GM04504 (cell line): ENCODE measurements around the gene ZNFX1.
"Not testable (repeated sequence)": the region's sequence is repeated elsewhere in the genome, so short reads cannot be mapped to it uniquely, and the experiment has no call there.

Experiments used
- DNase-seq: peaks from one replicate; pipeline ENCODE4 v3.0.0-alpha.2; 2012; ENCODE audit warnings: low read depth

Gene ZNFX1

DNA sequence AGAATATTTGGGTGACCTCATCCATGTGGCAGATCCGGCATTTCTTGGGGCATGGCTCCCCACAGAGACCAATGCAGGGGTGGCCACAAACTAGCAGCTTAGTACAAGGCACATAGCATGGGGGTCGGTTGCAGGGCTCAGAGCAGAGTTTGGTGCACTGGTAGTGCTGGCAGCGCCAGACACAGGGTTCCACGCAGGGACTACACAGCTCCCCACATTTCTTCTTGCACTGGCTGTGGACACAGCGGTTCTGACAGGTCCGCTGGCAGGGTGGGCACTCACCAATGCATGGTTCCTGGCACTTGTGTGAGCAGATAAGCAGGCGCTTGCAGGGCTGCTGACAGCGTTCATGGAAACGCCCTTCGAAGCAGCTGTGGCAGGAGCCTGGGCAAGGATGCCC lies 29.6 kb downstream of the ZNFX1 start:
- no peak for DNase-seq

GRCh38 chr20:49247792-49248191 lies 30.1 kb downstream of the ZNFX1 start:
- no peak for DNase-seq

DNA sequence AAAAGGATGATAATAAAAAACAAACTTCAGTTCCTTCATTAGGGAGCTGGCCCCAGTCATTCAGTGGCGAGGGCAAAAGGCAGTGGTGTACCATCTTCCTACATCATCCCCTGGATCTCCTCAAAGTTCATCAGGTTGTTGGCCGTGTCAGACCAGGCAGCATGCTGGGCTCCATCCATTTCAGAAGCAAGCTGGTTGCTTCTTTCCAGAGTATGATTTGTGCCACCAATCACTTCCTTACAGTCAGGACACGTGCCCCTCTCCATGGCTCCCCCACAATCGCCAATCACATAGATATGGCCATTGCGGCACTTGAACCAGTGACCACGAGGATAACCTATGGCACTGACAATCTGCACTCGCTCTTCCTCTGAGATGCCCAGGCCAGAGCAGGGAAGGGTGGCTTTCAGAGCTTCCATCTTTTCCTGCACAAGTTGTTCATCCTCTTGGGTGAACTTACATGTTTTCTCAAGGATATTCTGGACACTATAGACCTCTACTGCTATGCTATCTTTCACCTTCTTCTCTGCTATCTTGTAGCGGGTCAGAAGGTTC lies 30.6 kb downstream of the ZNFX1 start:
- DNase-seq, result no peak

DNA sequence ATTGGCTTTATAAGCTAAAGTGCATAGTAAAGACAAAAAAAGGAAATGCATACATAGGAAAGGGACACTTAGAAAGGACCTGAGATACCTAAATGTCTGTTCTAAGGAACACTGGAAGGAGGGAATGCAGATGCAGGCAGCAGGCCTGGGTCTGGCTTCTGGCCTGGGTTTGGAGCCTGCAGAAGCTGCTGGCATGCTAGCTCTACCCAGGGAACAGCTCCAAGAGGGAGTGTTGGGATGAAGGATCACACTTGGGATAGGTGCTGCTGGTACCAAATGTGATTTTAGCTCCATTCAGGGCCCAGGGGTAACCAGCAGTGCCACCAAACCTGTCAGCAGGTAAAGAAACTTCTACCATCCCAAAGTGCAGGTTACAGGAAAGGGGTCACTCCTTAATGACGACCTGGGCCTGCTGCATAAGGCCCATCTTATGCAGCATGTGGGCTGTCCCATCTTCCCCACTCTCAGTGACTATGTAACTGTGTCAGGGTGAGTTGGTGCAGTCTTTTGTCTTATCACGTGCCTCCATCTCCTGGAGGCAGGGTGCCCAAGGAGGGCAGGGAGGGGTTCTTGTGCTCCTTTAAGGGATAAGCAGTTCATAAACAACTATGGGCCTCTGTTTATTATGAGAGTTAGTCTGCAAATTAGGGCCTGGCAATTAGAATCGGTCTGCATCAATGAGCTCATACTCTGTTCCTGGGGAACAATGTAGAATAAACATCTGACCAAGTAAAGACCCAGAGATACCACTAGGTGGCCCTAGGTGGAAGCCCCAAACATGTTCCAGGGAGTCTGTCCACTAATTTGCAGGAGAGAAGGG lies 31.7 kb downstream of the ZNFX1 start:
- no peak for DNase-seq

DNA sequence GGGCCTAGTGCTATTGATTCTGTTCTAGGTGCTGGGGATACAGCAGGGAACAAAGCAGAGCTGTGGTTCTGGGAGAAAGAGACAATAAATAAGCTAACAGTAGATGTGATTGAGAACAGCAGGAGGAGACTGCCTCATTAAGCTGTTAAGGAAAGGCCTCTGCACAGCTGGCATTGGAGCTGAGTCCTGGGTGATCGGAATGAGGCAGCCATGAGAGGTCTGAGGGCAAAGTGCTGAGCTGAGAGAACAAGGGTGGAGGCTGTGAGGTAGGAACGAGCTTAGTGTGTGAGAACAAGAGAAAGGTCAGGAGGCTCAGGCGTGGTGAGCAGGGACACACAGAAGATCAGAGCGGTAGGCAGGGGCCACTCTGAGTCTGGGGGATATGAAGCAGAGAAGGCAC lies 40.3 kb downstream of the ZNFX1 start:
- no peak for DNase-seq

GRCh38 chr20:49236301-49236700 lies 41.6 kb downstream of the ZNFX1 start:
- DNase-seq, result no peak

GRCh38 chr20:49234831-49235230 lies 43.0 kb downstream of the ZNFX1 start:
- no peak for DNase-seq

DNA sequence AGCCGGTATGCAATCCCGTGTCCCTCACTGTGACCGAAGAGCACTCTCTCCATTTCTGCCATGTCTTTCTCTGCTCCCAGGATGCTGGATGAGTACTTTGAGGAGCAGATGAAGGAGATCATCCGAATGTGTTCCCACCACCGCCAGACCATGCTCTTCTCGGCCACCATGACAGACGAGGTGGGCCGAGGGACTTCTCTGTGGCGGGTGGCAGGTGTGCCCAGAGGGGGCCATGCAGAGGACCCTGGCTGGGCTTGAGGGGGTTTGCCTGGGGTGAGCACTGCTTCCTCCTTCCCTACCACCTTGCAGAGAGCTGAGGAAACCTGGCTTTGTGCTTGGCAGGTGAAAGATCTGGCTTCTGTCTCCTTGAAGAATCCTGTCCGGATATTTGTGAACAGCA lies 44.6 kb downstream of the ZNFX1 start:
- no peak for DNase-seq

DNA sequence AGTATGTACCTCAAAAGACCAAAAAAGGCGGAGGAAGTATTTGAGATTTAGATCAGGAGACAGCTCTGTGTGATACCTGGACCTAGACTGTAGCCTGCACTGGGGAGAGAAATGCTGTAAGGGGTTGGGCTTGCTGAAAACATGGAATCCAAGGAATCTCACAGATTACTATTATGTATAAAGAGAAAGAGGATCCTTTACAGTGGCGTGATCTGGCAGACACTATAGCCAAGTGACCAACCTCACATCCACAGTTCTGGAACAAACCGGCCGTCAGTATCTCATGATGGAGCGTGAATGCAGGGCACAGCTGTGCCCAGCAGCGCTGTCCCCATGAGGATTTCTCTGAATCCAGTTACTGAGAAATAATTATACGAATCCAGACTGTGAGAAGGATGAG lies 46.4 kb downstream of the ZNFX1 start:
- no peak for DNase-seq

DNA sequence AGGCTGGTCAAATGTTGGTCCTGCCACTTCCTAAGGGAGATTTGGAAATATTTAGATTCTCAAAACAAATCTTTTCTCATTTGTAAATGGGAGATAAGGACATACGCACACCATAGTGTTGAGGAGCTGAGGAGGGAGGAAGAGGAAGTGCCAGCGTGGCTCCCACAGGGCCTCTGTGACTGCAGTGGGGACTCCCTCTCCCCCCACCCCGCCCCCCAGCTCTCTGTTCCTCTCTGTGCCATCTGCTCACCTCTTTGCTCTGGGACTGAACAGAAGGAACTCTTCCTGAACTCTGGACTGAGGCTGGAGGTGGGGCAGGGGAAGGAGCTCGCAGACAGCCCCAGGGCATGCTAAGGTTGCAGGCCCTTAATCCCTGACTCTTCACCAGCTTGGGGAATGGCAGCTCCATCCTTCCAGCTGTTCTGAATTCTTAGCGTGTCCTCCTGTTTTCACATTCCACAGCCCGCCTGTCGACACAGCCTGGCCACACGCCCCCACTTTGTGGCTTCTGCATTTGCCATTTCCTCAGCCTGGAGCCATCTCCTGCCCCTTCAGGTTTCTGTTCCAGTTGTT lies 47.2 kb downstream of the ZNFX1 start:
- DNase-seq, result no peak

DNA sequence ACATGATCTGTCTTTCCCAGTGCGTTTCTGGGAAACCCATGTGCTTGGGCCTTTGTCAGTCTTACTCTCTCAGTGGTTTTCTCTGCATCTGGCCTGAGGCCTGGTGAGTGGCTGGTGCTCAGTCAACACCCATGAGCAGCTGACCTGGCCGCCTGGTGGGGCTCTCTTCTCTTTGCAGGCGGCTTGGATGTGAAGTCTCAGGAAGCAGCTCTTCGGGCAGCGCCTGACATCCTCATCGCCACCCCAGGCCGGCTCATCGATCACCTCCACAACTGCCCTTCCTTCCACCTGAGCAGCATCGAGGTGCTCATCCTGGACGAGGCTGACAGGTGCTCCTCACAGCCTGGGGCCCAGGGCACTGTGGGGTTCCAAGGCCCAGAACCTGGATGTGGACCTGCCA lies 47.8 kb downstream of the ZNFX1 start:
- no peak for DNase-seq

DNA sequence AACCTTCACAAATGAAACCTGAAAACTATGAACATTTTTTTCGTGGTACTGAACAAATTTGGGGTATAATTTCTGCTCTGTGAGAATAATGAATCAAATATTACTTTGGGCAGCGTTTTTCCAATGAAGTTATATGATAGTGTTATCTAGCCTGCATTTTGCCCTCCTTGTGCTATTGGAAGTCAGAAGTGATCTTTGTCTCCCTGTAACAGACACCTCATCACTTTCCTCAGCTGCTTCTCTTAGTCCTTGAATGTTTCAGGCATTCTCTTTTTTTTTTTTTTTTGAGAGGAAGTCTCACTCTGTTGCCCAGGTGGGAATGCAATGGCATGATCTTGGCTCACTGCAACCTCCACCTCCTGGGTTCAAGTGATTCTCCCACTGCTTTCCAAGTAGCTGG lies 48.5 kb downstream of the ZNFX1 start:
- DNase-seq, result no peak

GRCh38 chr20:49228676-49229075 lies 49.2 kb downstream of the ZNFX1 start:
- no peak for DNase-seq

DNA sequence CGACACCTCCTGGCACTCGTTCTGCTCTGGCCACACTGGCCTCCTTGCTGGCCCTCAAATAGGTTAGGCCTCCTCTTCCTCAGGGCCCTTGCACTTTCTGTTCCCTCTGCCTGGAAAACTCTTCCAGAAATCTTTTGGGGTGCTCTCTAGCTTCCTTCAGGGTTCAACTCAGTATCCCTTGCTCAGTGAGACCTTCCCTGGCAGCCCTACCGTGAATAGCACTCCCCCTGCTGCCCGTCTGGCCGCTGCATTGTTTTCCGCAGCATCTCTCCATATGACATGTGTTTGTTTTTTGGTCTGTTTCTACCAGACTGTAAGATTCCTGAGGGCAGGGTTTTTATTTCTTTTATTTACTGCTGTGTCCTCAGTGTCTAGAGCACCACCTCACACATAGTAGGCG lies 52.0 kb downstream of the ZNFX1 start:
- DNase-seq, result no peak

DNA sequence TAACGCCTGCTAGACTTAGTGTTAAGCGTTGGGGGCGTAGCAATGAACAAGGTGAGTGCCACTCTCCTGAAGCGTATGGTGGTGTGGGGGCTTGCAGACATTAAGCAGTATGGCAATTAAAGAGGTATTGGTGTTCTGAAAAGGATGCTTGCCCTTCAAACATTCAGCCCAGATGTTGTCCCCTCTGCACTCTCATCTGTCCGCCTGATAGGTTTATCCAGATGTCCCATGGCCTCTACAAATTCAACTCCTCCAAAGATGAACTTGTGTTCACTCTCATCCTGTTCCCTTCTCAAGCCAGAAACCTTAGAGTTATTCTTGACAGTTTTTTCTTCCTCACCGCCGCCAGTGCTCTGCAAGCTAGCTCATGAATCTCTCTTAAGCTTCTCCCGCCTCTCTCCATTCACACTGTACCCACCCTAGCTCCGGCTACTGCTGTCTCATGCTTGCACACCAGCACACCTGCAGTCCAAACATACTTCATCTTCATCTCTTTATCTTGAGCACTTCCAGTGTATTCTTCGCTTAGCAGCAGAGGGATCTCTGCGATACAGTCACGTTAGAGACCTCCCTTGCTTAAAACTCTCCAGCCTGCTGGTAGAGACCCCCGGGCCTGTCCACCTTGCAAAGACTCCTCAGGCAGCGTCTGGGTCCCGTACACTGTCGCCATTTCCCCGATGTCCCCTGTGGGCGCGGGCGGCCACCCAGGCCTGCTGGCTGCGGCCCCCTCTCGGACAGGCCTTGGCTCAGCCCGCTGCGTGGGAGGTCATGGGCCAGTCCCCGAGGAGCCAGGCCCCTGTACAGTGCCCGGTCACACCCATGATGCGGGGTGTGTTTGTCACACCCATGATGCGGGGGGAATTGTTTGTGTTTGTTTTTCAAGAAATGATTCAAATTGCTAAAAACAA lies 57.7 kb downstream of the ZNFX1 start:
- no peak for DNase-seq

- DNase-seq, result peak; percentile 96
Measured at GRCh38 chr20:49219091-49219923, 58.5 kb downstream of the ZNFX1 start, which contains the start of gene DDX27. TSS of gene DDX27 (plus strand) at chr20:49219416. CDS start at chr20:49219449, 33 bp downstream.

GRCh38 chr20:49218739-49219090 lies 59.1 kb downstream of the ZNFX1 start:
- not testable (repeated sequence) for DNase-seq

GRCh38 chr20:49216991-49217578 lies 60.8 kb downstream of the ZNFX1 start:
- DNase-seq, result peak; percentile 66

DNA sequence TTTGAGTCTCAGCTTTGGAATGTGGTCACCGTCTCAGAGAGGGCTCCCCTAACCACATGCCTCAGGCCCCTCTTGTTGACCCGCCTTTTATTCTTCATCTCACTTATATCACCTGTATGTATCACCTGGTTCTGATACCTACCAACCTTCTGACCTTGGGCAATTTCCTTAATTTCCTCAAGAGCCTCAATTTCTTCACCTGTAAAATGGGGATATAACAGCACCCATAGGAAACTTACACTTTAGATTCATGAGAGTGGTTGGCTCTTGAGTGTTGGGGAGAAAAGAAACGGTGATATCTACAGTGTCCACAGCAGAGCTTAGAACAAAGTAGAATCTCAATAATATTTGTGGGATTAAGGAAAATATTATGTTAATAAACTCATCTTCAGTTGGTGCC lies 62.6 kb downstream of the ZNFX1 start:
- no peak for DNase-seq

DNA sequence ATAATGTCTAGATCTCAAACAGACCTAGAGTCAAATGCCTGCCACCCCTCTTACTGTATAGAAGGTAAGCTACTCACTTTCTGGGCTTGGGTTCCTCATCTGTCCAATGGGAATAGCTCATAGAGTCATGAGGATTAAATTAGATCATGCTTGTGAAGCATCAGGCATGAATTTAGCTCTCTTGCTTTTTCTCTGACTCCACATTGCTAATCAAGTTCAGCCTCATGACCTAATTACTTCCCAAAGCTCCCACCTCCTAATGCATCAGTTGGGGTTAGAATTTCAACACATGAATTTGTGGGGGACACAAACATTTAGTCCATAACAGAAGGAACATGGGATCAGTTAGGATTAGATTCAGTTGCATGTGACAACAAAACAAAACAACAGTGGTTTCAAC lies 63.3 kb downstream of the ZNFX1 start:
- no peak for DNase-seq

DNA sequence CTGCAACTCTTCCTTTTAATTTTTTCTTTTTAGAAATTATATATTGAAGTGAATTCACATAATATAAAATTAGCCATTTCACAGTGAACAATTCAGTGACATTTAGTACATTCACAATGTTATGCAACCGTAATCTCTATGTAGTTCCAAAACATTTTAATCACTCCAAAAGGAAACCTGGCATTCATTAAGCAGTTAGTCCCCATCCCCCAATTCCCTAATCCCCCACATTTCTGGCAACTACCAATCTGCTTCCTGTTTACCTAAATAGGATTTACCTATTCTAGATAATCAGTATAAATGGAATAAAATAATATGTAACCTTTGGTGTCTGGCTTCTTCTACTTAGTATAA lies 67.1 kb downstream of the ZNFX1 start:
- DNase-seq, result no peak
